HCT116 (cell line): ENCODE data around the gene BTNL3. TPM values are rescaled to one million over a fixed set of nuclear protein-coding genes. Genes with fewer than 3 reads are reported as not detected.

ENCODE experiments used
- ATAC-seq: fragments of 200-7000 bp; cut with Tn5 transposase; 2 replicates; pipeline ENCODE4 v1.9.1; 2020; ENCODE audit warnings: mild to moderate bottlenecking, moderate library complexity
- BruUV-seq: library from RNA; stranded (reverse); fragments of 400-500 nt; replicated peaks from 2 replicates; lab custom pipeline; 2021; lab: Mats Ljungman, UMichigan
- CTCF ChIA-PET: fragments of 300-600 bp; sonication (Branson Sonifier 250); formaldehyde crosslinking; loops from one replicate; lab custom pipeline; 2021; ENCODE audit warnings: antibody characterized with exemption; lab: Charles Lee
- POLR2A ChIA-PET: fragments of 300-600, 350-600 bp; sonication (Branson Sonifier 250); formaldehyde crosslinking; loops from one replicate; lab custom pipeline; 2021; ENCODE audit warnings: antibody characterized with exemption; lab: Charles Lee
- RAD21 ChIA-PET, 2 experiments: fragments of 300-600 bp; sonication (Branson Sonifier 250); formaldehyde crosslinking; loops; one replicate each; lab custom pipeline; 2023; ENCODE audit warnings: low total read pairs in 2 of 2; ENCODE audit not compliant: uncharacterized antibody in 2 of 2, unreplicated experiment in 2 of 2, low non-redundant PET in 1 of 2; lab: Charles Lee
- DNase-seq: peaks from one replicate; pipeline ENCODE4 v3.0.0-alpha.2; 2010; ENCODE audit warnings: low read depth, low spot score
- H2AFZ ChIP-seq: fragments of 200-600 bp; shearing (Covaris generic), sonication (generic); 2 replicates; pipeline ENCODE4 v1.6.1; 2017; ENCODE audit warnings: low read depth, mixed run types, mixed read lengths, antibody characterized with exemption, low read length; ENCODE audit not compliant: poor library complexity, severe bottlenecking
- H3K27ac ChIP-seq: 2 replicates; pipeline ENCODE4 v1.5.1; 2012; ENCODE audit warnings: low read depth, low read length
- H3K27me3 ChIP-seq: fragments of 200-600 bp; sonication (generic); 2 replicates; pipeline ENCODE4 v1.6.1; 2016; ENCODE audit warnings: mixed run types, low read length, mixed read lengths; ENCODE audit not compliant: insufficient read depth
- H3K36me3 ChIP-seq, 2 experiments: fragments of 200-500 bp in 1 of 2; fragments of 200-600 bp in 1 of 2; sonication (Bioruptor generic) in 1 of 2; sonication (generic) in 1 of 2; 2 replicates each; pipeline versions ENCODE4 v1.5.1 to v1.6.1; 2014 to 2016; ENCODE audit warnings: low read length in 2 of 2, inconsistent platforms in 1 of 2, mixed read lengths in 1 of 2, mixed run types in 1 of 2; ENCODE audit not compliant: insufficient read depth in 2 of 2, control insufficient read depth in 1 of 2
- H3K4me1 ChIP-seq, 2 experiments: fragments of 200-600 bp in 1 of 2; sonication (generic) in 1 of 2; 2 replicates each; pipeline versions ENCODE4 v1.5.1 to v1.6.1; 2012 to 2017; ENCODE audit warnings: low read length in 2 of 2, inconsistent platforms in 1 of 2, mild to moderate bottlenecking in 1 of 2, mixed read lengths in 1 of 2, mixed run types in 1 of 2, moderate library complexity in 1 of 2; ENCODE audit not compliant: insufficient read depth in 2 of 2, control insufficient read depth in 1 of 2
- H3K4me2 ChIP-seq: fragments of 200-600 bp; sonication (generic); 2 replicates; pipeline ENCODE4 v1.6.1; 2017; ENCODE audit warnings: mixed run types, low read length, mixed read lengths
- H3K4me3 ChIP-seq, 2 experiments: fragments of 200-600 bp in 1 of 2; sonication (generic) in 1 of 2; replicated peaks in 1 of 2; 2 replicates each; pipeline ENCODE4 v1.5.1; 2011 to 2016; ENCODE audit warnings: low read length in 2 of 2, control low read depth in 1 of 2, low read depth in 1 of 2, mild to moderate bottlenecking in 1 of 2, mixed read lengths in 1 of 2, mixed run types in 1 of 2
- H3K79me2 ChIP-seq: fragments of 200-600 bp; sonication (generic); 2 replicates; pipeline ENCODE4 v1.6.1; 2017; ENCODE audit warnings: mild to moderate bottlenecking, mixed run types, low read length, moderate library complexity, mixed read lengths; ENCODE audit not compliant: insufficient read depth
- H3K9ac ChIP-seq: fragments of 200-600 bp; sonication (generic); 2 replicates; pipeline ENCODE4 v1.6.1; 2016; ENCODE audit warnings: low read length, mixed read lengths
- H3K9me2 ChIP-seq: fragments of 200-600 bp; sonication (generic), shearing (Covaris generic); 2 replicates; pipeline ENCODE4 v1.6.1; 2017; ENCODE audit warnings: mixed run types, mild to moderate bottlenecking, moderate library complexity; ENCODE audit not compliant: insufficient read depth
- H3K9me3 ChIP-seq, 2 experiments: fragments of 200-500 bp in 1 of 2; fragments of 200-600 bp in 1 of 2; sonication (Bioruptor generic) in 1 of 2; sonication (generic) in 1 of 2; 2 replicates each; pipeline ENCODE4 v1.6.1; 2014 to 2017; ENCODE audit warnings: low read length in 2 of 2, mixed read lengths in 2 of 2, inconsistent platforms in 1 of 2, low read depth in 1 of 2, mild to moderate bottlenecking in 1 of 2, mixed run types in 1 of 2, moderate library complexity in 1 of 2; ENCODE audit not compliant: control insufficient read depth in 1 of 2, insufficient read depth in 1 of 2
- H4K20me1 ChIP-seq: fragments of 200-600 bp; sonication (generic), shearing (Covaris generic); 2 replicates; pipeline ENCODE4 v1.6.1; 2017; ENCODE audit warnings: mixed run types, mild to moderate bottlenecking, moderate library complexity; ENCODE audit not compliant: insufficient read depth
- ATF3 ChIP-seq: IDR thresholded peaks from 2 replicates; pipeline ENCODE4 v1.6.1; 2012
- CBX3 ChIP-seq: IDR thresholded peaks from 2 replicates; pipeline ENCODE4 v1.6.1; 2012; ENCODE audit warnings: low read depth
- CEBPB ChIP-seq: IDR thresholded peaks from 2 replicates; pipeline ENCODE4 v1.6.1; 2012; ENCODE audit warnings: low read depth
- EGR1 ChIP-seq: IDR thresholded peaks from 2 replicates; pipeline ENCODE4 v1.6.1; 2012; ENCODE audit warnings: low read depth
- EZH2phosphoT487 ChIP-seq: fragments of 200-600 bp; IDR thresholded peaks from 2 replicates; pipeline ENCODE4 v1.6.1; 2018; ENCODE audit warnings: antibody characterized with exemption, borderline replicate concordance
- JUND ChIP-seq: IDR thresholded peaks from 2 replicates; pipeline ENCODE4 v1.6.1; 2012
- POLR2AphosphoS5 ChIP-seq: IDR thresholded peaks from 2 replicates; pipeline ENCODE4 v1.6.1; 2011; ENCODE audit warnings: mild to moderate bottlenecking, low read depth, low read length, moderate library complexity
- RAD21 ChIP-seq: IDR thresholded peaks from 2 replicates; pipeline ENCODE4 v1.6.1; 2012; ENCODE audit warnings: low read depth, mild to moderate bottlenecking
- REST ChIP-seq: IDR thresholded peaks from 2 replicates; pipeline ENCODE4 v1.6.1; 2012; ENCODE audit warnings: low read depth
- SRF ChIP-seq: IDR thresholded peaks from 2 replicates; pipeline ENCODE4 v1.6.1; 2012; ENCODE audit warnings: low read depth
- TCF7L2 ChIP-seq: IDR thresholded peaks from 2 replicates; pipeline ENCODE4 v1.7.0; 2011; ENCODE audit warnings: borderline replicate concordance, inconsistent platforms; ENCODE audit not compliant: insufficient read depth, insufficient read length; ENCODE audit errors: extremely low read depth
- ZBTB33 ChIP-seq: IDR thresholded peaks from 2 replicates; pipeline ENCODE4 v1.6.1; 2011; ENCODE audit warnings: mild to moderate bottlenecking, low read length, moderate library complexity; ENCODE audit not compliant: insufficient replicate concordance; ENCODE audit errors: extremely low read depth
- ZFX ChIP-seq: fragments of 450-650 bp; IDR thresholded peaks from 2 replicates; pipeline ENCODE4 v1.6.1; 2017
- ZNF274 ChIP-seq: fragments of 200-500 bp; sonication (Bioruptor generic); IDR thresholded peaks from 2 replicates; pipeline ENCODE4 v1.6.1; 2014; ENCODE audit warnings: mild to moderate bottlenecking, low read depth, low read length, inconsistent platforms
- intact Hi-C: fragments of 100-400 bp; cut with micrococcal nuclease; formaldehyde crosslinking; loops from 2 replicates; pipeline ENCODE4 v1.10.0; 2022
- total RNA-seq: library from RNA; stranded (reverse); gene quantifications from one replicate; pipeline ENCODE4 v1.2.1, GENCODE V29; 2021; ENCODE audit not compliant: unreplicated experiment

BTNL3 gene
- total RNA-seq, 1 experiment from 2014 or later: not detected

GRCh38 chr5:181001947-181002346 is 13.3 kb downstream of the BTNL3 start:
- CTCF ChIA-PET: no interaction called here
- TF ChIP-seq EGR1 (no peak), ZBTB33 (no peak), POLR2AphosphoS5 (no peak), CBX3 (no peak), EZH2phosphoT487 (no peak), REST (no peak), ZFX (no peak), SRF (no peak), TCF7L2 (no peak), ATF3 (no peak), JUND (no peak), ZNF274 (no peak), CEBPB (no peak), RAD21 (no peak)
- TF ChIP-seq, all 23 proteins: peak for 0
- no peaks in the 10 kb centered on the region for H3K4me1 ChIP-seq
- H3K27me3 ChIP-seq: no peaks in the 10 kb centered on the region
- H3K27ac ChIP-seq: no peak overlapping the region
- intact Hi-C loops: no loop called here
- H3K79me2 ChIP-seq: no peaks in the 10 kb centered on the region
- BruUV-seq: no TSS peak
- POLR2A ChIA-PET: no interaction called here
- H3K4me3 ChIP-seq: no peak overlapping the region
- DNase-seq (no peak), ATAC-seq (no peak)
- H3K9me3 ChIP-seq: no peaks in the 10 kb centered on the region
- no peaks in the 10 kb centered on the region for H3K9me2 ChIP-seq
- H3K9ac ChIP-seq: no peak overlapping the region
- H4K20me1 ChIP-seq: no peaks in the 10 kb centered on the region
- no peak overlapping the region for H2AFZ ChIP-seq
- no peaks in the 10 kb centered on the region for H3K36me3 ChIP-seq
- no peak overlapping the region for H3K4me2 ChIP-seq
- RAD21 ChIA-PET: no interaction called here
